SK-N-SH (cell line): ENCODE measurements around the gene IL1R1. TPM values are rescaled to one million over a fixed set of nuclear protein-coding genes. Genes with fewer than 3 reads are reported as not detected.

ENCODE experiments used
- CTCF ChIA-PET: fragments of 300-600, 350-600 bp; formaldehyde crosslinking; extraction: SDS; loops from one replicate; lab custom pipeline; 2021; lab: Yijun Ruan, JAX
- POLR2A ChIA-PET: fragments of 350-600 bp; sonication (Branson Sonifier 250); formaldehyde crosslinking; extraction: SDS; loops from one replicate; lab custom pipeline; 2020; ENCODE audit warnings: antibody characterized with exemption, inconsistent platforms; lab: Yijun Ruan, JAX
- DNase-seq: peaks from one replicate; pipeline ENCODE4 v3.0.0; 2012
- H2AFZ ChIP-seq: fragments of 200-600 bp; sonication (generic); 2 replicates; pipeline ENCODE4 v1.8.1; 2016; ENCODE audit warnings: antibody characterized with exemption, mild to moderate bottlenecking, low read depth
- H3F3A ChIP-seq: fragments of 200-600 bp; sonication (generic); replicated peaks from 2 replicates; pipeline ENCODE3; 2016; ENCODE audit warnings: antibody characterized with exemption, mild to moderate bottlenecking; ENCODE audit not compliant: insufficient read depth
- H3K27ac ChIP-seq, 2 experiments: fragments of 200-500 bp in 1 of 2; fragments of 200-600 bp in 1 of 2; sonication (Bioruptor generic) in 1 of 2; sonication (generic), shearing (Covaris generic) in 1 of 2; 2 replicates each; pipeline versions ENCODE4 v1.5.1 to v1.6.1; 2014 to 2016; ENCODE audit warnings: low read depth in 2 of 2, inconsistent platforms in 1 of 2, low read length in 1 of 2, mild to moderate bottlenecking in 1 of 2, mixed read lengths in 1 of 2
- H3K27me3 ChIP-seq: fragments of 200-600 bp; sonication (generic), shearing (Covaris generic); 2 replicates; pipeline ENCODE4 v1.6.1; 2016; ENCODE audit warnings: mixed run types; ENCODE audit not compliant: insufficient read depth
- H3K36me3 ChIP-seq, 2 experiments: fragments of 200-500 bp in 1 of 2; fragments of 200-600 bp in 1 of 2; sonication (Bioruptor generic) in 1 of 2; sonication (generic) in 1 of 2; replicated peaks in 1 of 2; 2 replicates each; pipeline versions ENCODE3 to v1.5.1; 2014 to 2016; ENCODE audit warnings: low read length in 1 of 2, mild to moderate bottlenecking in 1 of 2; ENCODE audit not compliant: insufficient read depth in 2 of 2, control insufficient read depth in 1 of 2
- H3K4me1 ChIP-seq, 2 experiments: fragments of 200-500 bp in 1 of 2; fragments of 200-600 bp in 1 of 2; sonication (Bioruptor generic) in 1 of 2; sonication (generic), shearing (Covaris generic) in 1 of 2; 2 replicates each; pipeline versions ENCODE4 v1.5.1 to v1.6.1; 2014 to 2016; ENCODE audit warnings: low read depth in 1 of 2, low read length in 1 of 2, mixed run types in 1 of 2; ENCODE audit not compliant: insufficient read depth in 2 of 2, control insufficient read depth in 1 of 2
- H3K4me2 ChIP-seq: fragments of 200-600 bp; sonication (generic), shearing (Covaris generic); 2 replicates; pipeline ENCODE4 v1.6.1; 2017; ENCODE audit warnings: mixed run types
- H3K4me3 ChIP-seq, 2 experiments: fragments of 200-500 bp in 1 of 2; fragments of 200-600 bp in 1 of 2; sonication (Bioruptor generic) in 1 of 2; sonication (generic), shearing (Covaris generic) in 1 of 2; 2 replicates each; pipeline versions ENCODE4 v1.5.1 to v1.8.1; 2014 to 2016; ENCODE audit warnings: low read depth in 2 of 2, inconsistent platforms in 1 of 2, low read length in 1 of 2, mild to moderate bottlenecking in 1 of 2, mixed read lengths in 1 of 2, moderate library complexity in 1 of 2
- H3K79me2 ChIP-seq: fragments of 200-600 bp; sonication (generic); 2 replicates; pipeline ENCODE4 v1.8.1; 2017; ENCODE audit warnings: mild to moderate bottlenecking; ENCODE audit not compliant: insufficient read depth
- H3K9ac ChIP-seq: fragments of 200-600 bp; sonication (generic); 2 replicates; pipeline ENCODE4 v1.6.1; 2017; ENCODE audit warnings: mixed run types
- H3K9me2 ChIP-seq: fragments of 200-600 bp; sonication (generic); 2 replicates; pipeline ENCODE4 v1.6.1; 2017; ENCODE audit warnings: mixed run types
- H3K9me3 ChIP-seq: fragments of 200-600 bp; sonication (generic); 2 replicates; pipeline ENCODE4 v1.6.1; 2017; ENCODE audit warnings: mixed run types, mild to moderate bottlenecking, moderate library complexity
- H4K20me1 ChIP-seq: fragments of 200-600 bp; sonication (generic); 2 replicates; pipeline ENCODE4 v1.6.1; 2017; ENCODE audit warnings: mild to moderate bottlenecking, mixed run types; ENCODE audit not compliant: insufficient read depth
- ELF1 ChIP-seq: IDR thresholded peaks from 2 replicates; pipeline ENCODE4 v1.4.0; 2012
- EP300 ChIP-seq, 2 experiments: IDR thresholded peaks; 2 replicates each; pipeline versions ENCODE4 v1.4.0 to v1.6.1; 2012; ENCODE audit warnings: borderline replicate concordance in 1 of 2, low read depth in 1 of 2, low read length in 1 of 2
- FOSL2 ChIP-seq: IDR thresholded peaks from 2 replicates; pipeline ENCODE4 v1.4.0; 2012; ENCODE audit warnings: low read depth, mild to moderate bottlenecking, moderate library complexity, borderline replicate concordance
- FOXJ3 ChIP-seq: sonication (generic); formaldehyde crosslinking; IDR thresholded peaks from 2 replicates; pipeline ENCODE4 v1.5.1; 2020; ENCODE audit warnings: mild to moderate bottlenecking, missing genetic modification reagents
- FOXM1 ChIP-seq: IDR thresholded peaks from 2 replicates; pipeline ENCODE4 v1.4.0; 2012; ENCODE audit warnings: low read depth, mild to moderate bottlenecking
- MXI1 ChIP-seq: IDR thresholded peaks from 2 replicates; pipeline ENCODE4 v1.6.1; 2012; ENCODE audit warnings: mild to moderate bottlenecking, low read depth, low read length, improper control_type of control experiment
- NRF1 ChIP-seq: IDR thresholded peaks from 2 replicates; pipeline ENCODE4 v1.6.1; 2012; ENCODE audit warnings: low read depth, mild to moderate bottlenecking, low read length
- RAD21 ChIP-seq: IDR thresholded peaks from 2 replicates; pipeline ENCODE4 v1.6.1; 2012; ENCODE audit warnings: mild to moderate bottlenecking, low read length
- RFX5 ChIP-seq: IDR thresholded peaks from 2 replicates; pipeline ENCODE4 v1.6.1; 2012; ENCODE audit warnings: mild to moderate bottlenecking, improper control_type of control experiment, low read length
- SIN3A ChIP-seq: IDR thresholded peaks from 2 replicates; pipeline ENCODE4 v1.6.1; 2012; ENCODE audit warnings: low read depth, mild to moderate bottlenecking, low read length, moderate library complexity, borderline replicate concordance
- TEAD4 ChIP-seq: IDR thresholded peaks from 2 replicates; pipeline ENCODE4 v1.4.0; 2012; ENCODE audit warnings: mild to moderate bottlenecking, borderline replicate concordance; ENCODE audit not compliant: insufficient read depth
- WGBS: methylation state at CpG from one replicate; pipeline ENCODE4 v1.1.6; 2017; ENCODE audit warnings: low lambda C conversion rate; 5-methylcytosine and 5-hydroxymethylcytosine counted together
- polyA plus RNA-seq, 3 experiments: library from polyadenylated mRNA; depleted of rRNA; stranded (reverse); fragments of >200 nt; gene quantifications; 2 replicates each; pipeline ENCODE4 v1.2.3, GENCODE V29; 2012
- TF ChIP-seq, protein P1 (sequence below): fragments of 150-350 bp; IDR thresholded peaks from 2 replicates; pipeline ENCODE4 v1.6.1; 2016; ENCODE audit warnings: mild to moderate bottlenecking, low read depth, low read length
- TF ChIP-seq, protein P2 (sequence below): fragments of 200-600 bp; sonication (generic); IDR thresholded peaks from 2 replicates; pipeline ENCODE4 v1.6.1; 2017; ENCODE audit warnings: antibody characterized with exemption, mild to moderate bottlenecking, moderate library complexity
- TF ChIP-seq, protein P3 (sequence below): fragments of 150-350 bp; IDR thresholded peaks from 2 replicates; pipeline ENCODE4 v1.6.1; 2017; ENCODE audit warnings: antibody characterized with exemption, low read length, low read depth, borderline replicate concordance
- TF ChIP-seq, protein P4 (sequence below): IDR thresholded peaks from 2 replicates; pipeline ENCODE4 v1.4.0; 2012; ENCODE audit warnings: low read depth, borderline replicate concordance
- TF ChIP-seq, protein P5 (sequence below): IDR thresholded peaks from 2 replicates; pipeline ENCODE4 v1.6.1; 2012; ENCODE audit warnings: mild to moderate bottlenecking, low read depth, low read length, moderate library complexity
- TF ChIP-seq, protein P6 (sequence below): IDR thresholded peaks from 2 replicates; pipeline ENCODE4; 2012

The IL1R1 gene
- polyA plus RNA-seq, 1 of the 3 experiments (the other 2 are of a cell fraction), result 13.3 TPM

DNA sequence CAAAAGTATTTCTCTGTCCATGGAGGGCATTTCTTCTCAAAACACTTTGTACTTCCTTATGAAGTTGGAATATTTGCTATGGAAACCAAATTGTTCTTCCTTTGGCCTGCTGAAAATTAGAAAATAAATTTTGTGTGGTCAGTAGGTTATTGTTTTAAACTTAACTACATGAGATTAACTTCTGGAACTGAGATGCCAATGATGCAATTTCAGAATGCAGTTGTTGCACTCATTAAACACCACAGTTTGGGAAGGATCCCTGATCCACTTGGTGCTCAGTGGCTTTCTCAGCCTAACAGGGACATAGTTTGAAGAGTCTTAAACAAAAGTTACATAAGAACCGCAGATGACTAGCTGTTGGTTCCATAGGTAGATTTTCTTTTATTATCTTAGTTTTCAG lies 23.3 kb upstream of the IL1R1 start:
- ChIA-PET POLR2A (no interaction called here), CTCF (interaction anchor here (0.6 to 1.6 kb wide), 2 partner anchors 27 to 121 kb away, joined by 3 to 4 read pairs; no protein-coding TSS in a partner anchor)
- DNase-seq, result no peak
- H3K9me2 ChIP-seq, result no peaks in the 10 kb centered on the region
- 75% methylated on average over 1 of the region's 1 CpG for WGBS
- TF ChIP-seq RFX5 (no peak), ELF1 (no peak), FOXM1 (no peak), FOSL2 (no peak), TEAD4 (no peak), RAD21 (no peak), FOXJ3 (CRISPR knock-in tag) (no peak), MXI1 (no peak), EP300 (IDR thresholded peaks at IDR 0.05; ENCODE audit: borderline replicate concordance in 1 of 2, low read depth in 1 of 2, low read length in 1 of 2) (no peak), NRF1 (no peak), SIN3A (no peak)
- TF ChIP-seq, protein P1, sequence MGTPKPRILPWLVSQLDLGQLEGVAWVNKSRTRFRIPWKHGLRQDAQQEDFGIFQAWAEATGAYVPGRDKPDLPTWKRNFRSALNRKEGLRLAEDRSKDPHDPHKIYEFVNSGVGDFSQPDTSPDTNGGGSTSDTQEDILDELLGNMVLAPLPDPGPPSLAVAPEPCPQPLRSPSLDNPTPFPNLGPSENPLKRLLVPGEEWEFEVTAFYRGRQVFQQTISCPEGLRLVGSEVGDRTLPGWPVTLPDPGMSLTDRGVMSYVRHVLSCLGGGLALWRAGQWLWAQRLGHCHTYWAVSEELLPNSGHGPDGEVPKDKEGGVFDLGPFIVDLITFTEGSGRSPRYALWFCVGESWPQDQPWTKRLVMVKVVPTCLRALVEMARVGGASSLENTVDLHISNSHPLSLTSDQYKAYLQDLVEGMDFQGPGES, result no peak
- TF ChIP-seq, protein P2, sequence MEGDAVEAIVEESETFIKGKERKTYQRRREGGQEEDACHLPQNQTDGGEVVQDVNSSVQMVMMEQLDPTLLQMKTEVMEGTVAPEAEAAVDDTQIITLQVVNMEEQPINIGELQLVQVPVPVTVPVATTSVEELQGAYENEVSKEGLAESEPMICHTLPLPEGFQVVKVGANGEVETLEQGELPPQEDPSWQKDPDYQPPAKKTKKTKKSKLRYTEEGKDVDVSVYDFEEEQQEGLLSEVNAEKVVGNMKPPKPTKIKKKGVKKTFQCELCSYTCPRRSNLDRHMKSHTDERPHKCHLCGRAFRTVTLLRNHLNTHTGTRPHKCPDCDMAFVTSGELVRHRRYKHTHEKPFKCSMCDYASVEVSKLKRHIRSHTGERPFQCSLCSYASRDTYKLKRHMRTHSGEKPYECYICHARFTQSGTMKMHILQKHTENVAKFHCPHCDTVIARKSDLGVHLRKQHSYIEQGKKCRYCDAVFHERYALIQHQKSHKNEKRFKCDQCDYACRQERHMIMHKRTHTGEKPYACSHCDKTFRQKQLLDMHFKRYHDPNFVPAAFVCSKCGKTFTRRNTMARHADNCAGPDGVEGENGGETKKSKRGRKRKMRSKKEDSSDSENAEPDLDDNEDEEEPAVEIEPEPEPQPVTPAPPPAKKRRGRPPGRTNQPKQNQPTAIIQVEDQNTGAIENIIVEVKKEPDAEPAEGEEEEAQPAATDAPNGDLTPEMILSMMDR, result no peak
- TF ChIP-seq, protein P3, sequence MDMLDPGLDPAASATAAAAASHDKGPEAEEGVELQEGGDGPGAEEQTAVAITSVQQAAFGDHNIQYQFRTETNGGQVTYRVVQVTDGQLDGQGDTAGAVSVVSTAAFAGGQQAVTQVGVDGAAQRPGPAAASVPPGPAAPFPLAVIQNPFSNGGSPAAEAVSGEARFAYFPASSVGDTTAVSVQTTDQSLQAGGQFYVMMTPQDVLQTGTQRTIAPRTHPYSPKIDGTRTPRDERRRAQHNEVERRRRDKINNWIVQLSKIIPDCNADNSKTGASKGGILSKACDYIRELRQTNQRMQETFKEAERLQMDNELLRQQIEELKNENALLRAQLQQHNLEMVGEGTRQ, result no peak
- TF ChIP-seq, protein P4, sequence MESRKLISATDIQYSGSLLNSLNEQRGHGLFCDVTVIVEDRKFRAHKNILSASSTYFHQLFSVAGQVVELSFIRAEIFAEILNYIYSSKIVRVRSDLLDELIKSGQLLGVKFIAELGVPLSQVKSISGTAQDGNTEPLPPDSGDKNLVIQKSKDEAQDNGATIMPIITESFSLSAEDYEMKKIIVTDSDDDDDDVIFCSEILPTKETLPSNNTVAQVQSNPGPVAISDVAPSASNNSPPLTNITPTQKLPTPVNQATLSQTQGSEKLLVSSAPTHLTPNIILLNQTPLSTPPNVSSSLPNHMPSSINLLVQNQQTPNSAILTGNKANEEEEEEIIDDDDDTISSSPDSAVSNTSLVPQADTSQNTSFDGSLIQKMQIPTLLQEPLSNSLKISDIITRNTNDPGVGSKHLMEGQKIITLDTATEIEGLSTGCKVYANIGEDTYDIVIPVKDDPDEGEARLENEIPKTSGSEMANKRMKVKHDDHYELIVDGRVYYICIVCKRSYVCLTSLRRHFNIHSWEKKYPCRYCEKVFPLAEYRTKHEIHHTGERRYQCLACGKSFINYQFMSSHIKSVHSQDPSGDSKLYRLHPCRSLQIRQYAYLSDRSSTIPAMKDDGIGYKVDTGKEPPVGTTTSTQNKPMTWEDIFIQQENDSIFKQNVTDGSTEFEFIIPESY, result no peak
- TF ChIP-seq, protein P5, sequence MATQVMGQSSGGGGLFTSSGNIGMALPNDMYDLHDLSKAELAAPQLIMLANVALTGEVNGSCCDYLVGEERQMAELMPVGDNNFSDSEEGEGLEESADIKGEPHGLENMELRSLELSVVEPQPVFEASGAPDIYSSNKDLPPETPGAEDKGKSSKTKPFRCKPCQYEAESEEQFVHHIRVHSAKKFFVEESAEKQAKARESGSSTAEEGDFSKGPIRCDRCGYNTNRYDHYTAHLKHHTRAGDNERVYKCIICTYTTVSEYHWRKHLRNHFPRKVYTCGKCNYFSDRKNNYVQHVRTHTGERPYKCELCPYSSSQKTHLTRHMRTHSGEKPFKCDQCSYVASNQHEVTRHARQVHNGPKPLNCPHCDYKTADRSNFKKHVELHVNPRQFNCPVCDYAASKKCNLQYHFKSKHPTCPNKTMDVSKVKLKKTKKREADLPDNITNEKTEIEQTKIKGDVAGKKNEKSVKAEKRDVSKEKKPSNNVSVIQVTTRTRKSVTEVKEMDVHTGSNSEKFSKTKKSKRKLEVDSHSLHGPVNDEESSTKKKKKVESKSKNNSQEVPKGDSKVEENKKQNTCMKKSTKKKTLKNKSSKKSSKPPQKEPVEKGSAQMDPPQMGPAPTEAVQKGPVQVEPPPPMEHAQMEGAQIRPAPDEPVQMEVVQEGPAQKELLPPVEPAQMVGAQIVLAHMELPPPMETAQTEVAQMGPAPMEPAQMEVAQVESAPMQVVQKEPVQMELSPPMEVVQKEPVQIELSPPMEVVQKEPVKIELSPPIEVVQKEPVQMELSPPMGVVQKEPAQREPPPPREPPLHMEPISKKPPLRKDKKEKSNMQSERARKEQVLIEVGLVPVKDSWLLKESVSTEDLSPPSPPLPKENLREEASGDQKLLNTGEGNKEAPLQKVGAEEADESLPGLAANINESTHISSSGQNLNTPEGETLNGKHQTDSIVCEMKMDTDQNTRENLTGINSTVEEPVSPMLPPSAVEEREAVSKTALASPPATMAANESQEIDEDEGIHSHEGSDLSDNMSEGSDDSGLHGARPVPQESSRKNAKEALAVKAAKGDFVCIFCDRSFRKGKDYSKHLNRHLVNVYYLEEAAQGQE, result no peak
- TF ChIP-seq, protein P6, sequence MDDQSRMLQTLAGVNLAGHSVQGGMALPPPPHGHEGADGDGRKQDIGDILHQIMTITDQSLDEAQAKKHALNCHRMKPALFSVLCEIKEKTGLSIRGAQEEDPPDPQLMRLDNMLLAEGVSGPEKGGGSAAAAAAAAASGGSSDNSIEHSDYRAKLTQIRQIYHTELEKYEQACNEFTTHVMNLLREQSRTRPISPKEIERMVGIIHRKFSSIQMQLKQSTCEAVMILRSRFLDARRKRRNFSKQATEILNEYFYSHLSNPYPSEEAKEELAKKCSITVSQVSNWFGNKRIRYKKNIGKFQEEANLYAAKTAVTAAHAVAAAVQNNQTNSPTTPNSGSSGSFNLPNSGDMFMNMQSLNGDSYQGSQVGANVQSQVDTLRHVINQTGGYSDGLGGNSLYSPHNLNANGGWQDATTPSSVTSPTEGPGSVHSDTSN, result no peak
- no peak overlapping the region for H3K4me2 ChIP-seq
- H3F3A ChIP-seq, result peaks cover 12% of the 10 kb centered on the region
- no peak overlapping the region for H3K4me3 ChIP-seq
- no peaks in the 10 kb centered on the region for H3K27me3 ChIP-seq
- no peaks in the 10 kb centered on the region for H3K9me3 ChIP-seq
- no peaks in the 10 kb centered on the region for H4K20me1 ChIP-seq
- no peaks in the 10 kb centered on the region; a peak in 1 of 4 replicates for H3K4me1 ChIP-seq
- H3K79me2 ChIP-seq, result no peaks in the 10 kb centered on the region
- no peaks in the 10 kb centered on the region for H3K36me3 ChIP-seq
- H2AFZ ChIP-seq, result no peak overlapping the region
- no peak overlapping the region for H3K9ac ChIP-seq
- H3K27ac ChIP-seq, result no peak overlapping the region
